Measurements from ENCODE around the gene CPXM1. TPM values are rescaled to one million over a fixed set of nuclear protein-coding genes. Genes with fewer than 3 reads are reported as not detected.

Gene CPXM1
- total and polyA plus RNA-seq, 10 of the 15 experiments (the other 5 are each of a cell fraction or from before 2014, with no cell fraction given) = 0.22 to 3.9 (median 0.63) TPM; not detected in 2

DNA sequence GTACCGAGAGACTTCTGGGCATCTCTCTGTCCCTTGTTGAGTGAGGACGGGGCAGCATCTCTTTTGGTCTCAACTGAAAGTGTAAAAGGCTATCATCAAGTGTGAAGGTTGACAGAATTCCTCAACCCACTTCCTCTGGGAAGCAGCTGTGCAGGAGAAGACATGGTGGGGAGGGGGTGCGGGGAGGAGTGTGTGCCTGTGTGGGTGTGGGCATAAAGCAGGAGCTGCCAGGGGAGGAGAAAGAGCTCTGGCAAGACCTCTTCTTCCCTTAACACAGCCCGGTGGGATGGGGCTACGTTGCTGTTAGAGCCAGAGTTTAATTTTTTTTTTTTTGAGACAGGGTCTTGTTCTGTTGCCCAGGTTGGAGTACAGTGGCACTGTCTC, 31.8 kb downstream of the CPXM1 start (continued):
- no peak for TF ChIP-seq MEF2B (IDR thresholded peaks at IDR 0.05; ENCODE audit: partially characterized antibody, poor library complexity, severe bottlenecking)
- no peak for TF ChIP-seq ZNF622 (IDR thresholded peaks at IDR 0.05)

- ChIA-PET SMC1A (ENCODE audit: uncharacterized antibody, unreplicated experiment) (interaction anchor here (0.5 kb wide), 1 partner anchor 87 kb away, joined by 4 read pairs; no protein-coding TSS in a partner anchor), RAD21 (ENCODE audit: unreplicated experiment) (no interaction called here), CTCF (no interaction called here), POLR2A (no interaction called here)
- no peak overlapping the region for H3K9ac ChIP-seq (ENCODE audit: control insufficient read depth, insufficient read depth, low read length)
- no peaks in the 10 kb centered on the region for H4K20me1 ChIP-seq (ENCODE audit: control insufficient read depth, insufficient read depth)
- H3K4me1 ChIP-seq (ENCODE audit: control insufficient read depth, insufficient read depth, low read length) = peaks cover 6% of the 10 kb centered on the region
- H3K27me3 ChIP-seq (replicated peaks in 1 of 2; ENCODE audit: control insufficient read depth in 2 of 2, insufficient read depth in 2 of 2, low read length in 1 of 2) = no peaks in the 10 kb centered on the region; a peak in 3 of 4 replicates
- intact Hi-C loops (cut with micrococcal nuclease; ENCODE audit: unreplicated experiment) (no loop called here), in situ Hi-C loops (cut with MboI) (no loop called here)
- WGBS (ENCODE audit: insufficient coverage, insufficient replicate concordance, low lambda C conversion rate, missing lambda C conversion rate) = 29% methylated on average over 15 of the region's 15 CpGs
- no TSS peak for BruUV-seq (replicated peaks)
- DNase-seq (ENCODE audit: low read depth, low spot score) (no peak), ATAC-seq (no peak), FAIRE-seq (no peak)
- H3K27ac ChIP-seq (ENCODE audit: control insufficient read depth, insufficient read depth) = no peak overlapping the region
- no peak overlapping the region for H3K4me2 ChIP-seq (ENCODE audit: control insufficient read depth, insufficient read depth)
- no peaks in the 10 kb centered on the region for H3K36me3 ChIP-seq (ENCODE audit: control insufficient read depth in 2 of 2, insufficient read depth in 2 of 2, low read length in 1 of 2)
- TF ChIP-seq JUND (IDR thresholded peaks at IDR 0.05; ENCODE audit: low read depth, low read length) (no peak), CHD4 (IDR thresholded peaks at IDR 0.05) (no peak), RUNX3 (IDR thresholded peaks at IDR 0.05; ENCODE audit: low read length) (no peak), BMI1 (IDR thresholded peaks at IDR 0.05; ENCODE audit: borderline replicate concordance) (no peak), BRCA1 (IDR thresholded peaks at IDR 0.05; ENCODE audit: low read depth, low read length) (no peak), RFX5 (IDR thresholded peaks at IDR 0.05; ENCODE audit: low read depth, low read length) (no peak), ATF3 (IDR thresholded peaks at IDR 0.05; ENCODE audit: borderline replicate concordance, extremely low read depth, low read depth, low read length) (no peak), ZNF384 (IDR thresholded peaks at IDR 0.05; ENCODE audit: borderline replicate concordance, low read depth, low read length) (no peak)
- no peaks in the 10 kb centered on the region for H3K79me2 ChIP-seq (ENCODE audit: control insufficient read depth, insufficient read depth, low read length)
- no peak overlapping the region for H3K4me3 ChIP-seq
- no peaks in the 10 kb centered on the region for H3K9me3 ChIP-seq (replicated peaks; ENCODE audit: control insufficient read depth, insufficient read depth, low read length)
- no peak overlapping the region for H2AFZ ChIP-seq (ENCODE audit: control insufficient read depth, low read depth, low read length)
Observed at GRCh38 chr20:2767768-2768631, 32.4 kb downstream of the CPXM1 start.
